GM18517 (cell line): ENCODE measurements around the gene UBE2G1.
"Not testable (repeated sequence)": the region's sequence is repeated elsewhere in the genome, so short reads cannot be mapped to it uniquely, and the experiment has no call there.

Source experiments
- ATAC-seq: cut with Tn5 transposase; IDR thresholded peaks from one replicate; pipeline ENCODE4 v1.9.1; 2021; ENCODE audit warnings: mild to moderate bottlenecking, moderate library complexity; ENCODE audit not compliant: unreplicated experiment

UBE2G1 gene

DNA sequence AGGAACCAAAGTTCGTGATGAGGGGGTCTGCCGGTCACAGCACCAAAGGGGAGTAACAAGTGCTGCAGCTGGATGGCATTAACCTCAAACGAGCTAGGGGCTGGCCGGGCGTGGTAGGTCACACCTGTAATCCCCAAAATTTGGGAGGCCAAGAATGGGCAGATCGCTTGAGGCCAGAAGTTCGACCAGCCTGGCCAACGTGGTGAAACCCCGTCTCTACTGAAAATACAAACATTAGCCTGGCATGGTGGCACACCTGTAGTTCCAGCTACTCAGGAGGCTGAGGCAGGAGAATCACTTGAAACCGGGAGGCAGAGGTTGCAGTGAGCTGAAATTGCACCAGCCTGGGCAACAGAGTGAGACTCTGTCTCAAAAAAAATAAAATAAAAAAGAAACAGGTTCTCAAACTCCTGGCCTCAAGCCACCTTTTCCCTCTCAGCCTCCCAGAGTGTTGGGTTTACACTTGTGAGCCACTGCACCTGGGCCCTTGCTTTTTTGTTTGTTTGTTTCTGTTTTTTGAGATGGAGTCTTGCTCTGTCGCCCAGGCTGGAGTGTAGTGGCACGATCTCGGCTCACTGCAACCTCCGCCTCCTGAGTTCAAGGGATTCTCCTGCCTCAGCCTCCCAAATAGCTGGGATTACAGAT is 9.4 kb upstream of the UBE2G1 start:
- peak; percentile 5 for ATAC-seq

- peak; percentile 78 for ATAC-seq
These were observed 8.7 kb upstream of the UBE2G1 start for GRCh38 chr17:4375039-4375748.

DNA sequence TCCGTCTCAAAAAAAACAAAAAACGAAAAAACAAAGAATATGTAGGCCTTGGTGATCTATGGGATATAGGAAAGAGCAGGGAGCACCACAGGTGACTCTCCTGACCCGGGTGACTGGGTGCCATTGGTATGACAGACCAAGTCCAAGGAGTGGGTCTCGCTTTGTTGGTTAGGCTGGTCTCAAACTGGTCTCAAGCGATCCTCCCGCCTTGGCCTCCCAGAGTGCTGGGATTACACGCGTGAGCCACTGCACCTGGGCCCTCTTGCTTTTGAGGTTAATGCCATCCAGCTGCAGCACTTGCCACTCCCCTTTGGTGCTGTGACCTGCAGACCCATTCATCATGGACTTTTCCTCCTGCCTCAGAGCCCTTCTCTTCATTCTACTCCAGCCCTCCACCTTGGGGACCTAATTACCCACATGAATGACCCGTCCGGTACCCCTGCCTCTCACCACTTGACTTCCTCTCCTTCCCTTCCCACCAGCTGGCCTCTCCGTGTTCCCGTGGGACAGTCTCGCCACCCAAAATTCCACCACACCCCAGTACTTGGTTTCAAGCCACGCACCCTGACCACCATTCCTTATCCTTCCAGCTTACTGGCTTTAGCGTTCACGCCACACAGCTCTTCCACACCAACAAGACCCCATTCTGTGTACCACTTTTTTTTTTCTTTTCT is 3.2 kb upstream of the UBE2G1 start:
- no peak for ATAC-seq

DNA sequence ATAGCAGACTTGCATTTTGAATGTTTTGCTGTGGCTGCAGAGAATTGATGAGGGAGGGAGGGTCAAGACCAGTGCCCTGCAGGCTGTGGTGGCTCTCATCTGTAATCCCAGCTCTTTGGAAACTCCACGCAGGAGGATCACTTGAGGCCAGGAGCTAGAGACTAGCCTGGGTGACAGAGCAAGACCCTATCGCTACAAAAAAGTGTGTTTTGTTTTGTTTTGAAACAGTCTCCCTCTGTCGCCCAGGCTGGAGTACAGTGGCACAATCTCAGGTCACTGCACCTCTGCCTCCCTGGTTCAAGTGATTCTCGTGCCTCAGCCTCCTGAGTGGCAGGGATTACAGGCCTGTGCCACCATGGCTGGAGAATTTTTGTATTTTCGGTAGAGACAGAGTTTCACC is 1.9 kb upstream of the UBE2G1 start:
- no peak for ATAC-seq

- ATAC-seq: not testable (repeated sequence)
These were observed 702 bp upstream of the UBE2G1 start for GRCh38 chr17:4367177-4367576.

DNA sequence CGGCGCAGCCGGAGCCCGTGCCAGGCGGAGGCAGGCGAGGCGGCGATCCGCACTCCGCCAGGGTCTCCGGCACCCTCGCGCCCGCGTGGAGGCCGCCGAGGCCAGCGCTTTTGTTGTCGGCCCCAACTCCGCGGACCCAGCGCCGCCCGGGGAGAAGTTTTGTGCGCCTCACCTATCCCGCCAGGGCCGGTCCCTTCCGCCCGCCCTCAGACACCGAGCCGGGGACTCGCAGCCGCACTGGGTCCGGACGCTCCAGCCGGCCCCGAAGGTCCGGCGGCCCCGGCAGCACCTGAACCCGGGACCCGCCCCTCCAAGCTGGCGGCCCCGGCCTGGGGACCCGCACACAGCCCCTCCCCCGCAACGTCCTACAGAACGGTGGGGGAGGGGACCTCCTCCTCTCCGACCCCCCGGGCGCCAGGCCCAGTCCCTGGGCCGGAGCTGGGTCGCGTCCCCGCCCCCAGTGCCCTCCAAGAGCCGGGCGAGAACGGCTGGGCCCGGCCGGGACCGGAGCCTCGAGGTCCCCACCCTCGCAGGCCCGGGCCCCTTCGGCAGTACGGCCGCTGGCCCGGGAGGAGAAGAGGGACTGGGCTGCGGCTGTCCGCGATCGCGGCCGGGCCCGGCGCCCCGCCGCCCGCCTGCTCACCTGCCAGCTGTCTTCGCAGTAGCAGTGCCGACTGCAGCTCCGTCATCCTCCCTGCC is 698 bp downstream of the UBE2G1 start:
- ATAC-seq: peak; percentile 12

GRCh38 chr17:4365103-4365627 is 1.3 kb downstream of the UBE2G1 start:
- ATAC-seq: peak; percentile 38

DNA sequence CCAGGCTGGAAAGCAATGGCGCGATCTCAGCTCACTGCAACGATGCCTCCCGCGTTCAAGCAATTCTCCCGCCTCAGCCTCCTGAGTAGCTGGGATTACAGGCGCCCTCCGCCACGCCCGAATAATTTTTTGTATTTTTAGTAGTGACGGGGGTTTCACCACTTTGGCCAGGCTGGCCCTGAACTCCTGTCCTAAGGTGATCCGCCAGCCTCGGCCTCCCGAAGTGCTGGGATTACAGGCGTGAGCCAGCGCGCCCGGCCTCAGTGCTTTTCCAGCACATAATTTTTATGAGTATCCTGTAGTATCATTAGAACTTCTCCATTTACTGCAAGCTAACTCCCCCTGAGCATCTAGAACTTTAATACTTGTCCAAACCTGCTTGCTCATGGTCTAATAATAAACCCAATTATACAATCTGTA is 1.8 kb downstream of the UBE2G1 start:
- ATAC-seq: no peak

DNA sequence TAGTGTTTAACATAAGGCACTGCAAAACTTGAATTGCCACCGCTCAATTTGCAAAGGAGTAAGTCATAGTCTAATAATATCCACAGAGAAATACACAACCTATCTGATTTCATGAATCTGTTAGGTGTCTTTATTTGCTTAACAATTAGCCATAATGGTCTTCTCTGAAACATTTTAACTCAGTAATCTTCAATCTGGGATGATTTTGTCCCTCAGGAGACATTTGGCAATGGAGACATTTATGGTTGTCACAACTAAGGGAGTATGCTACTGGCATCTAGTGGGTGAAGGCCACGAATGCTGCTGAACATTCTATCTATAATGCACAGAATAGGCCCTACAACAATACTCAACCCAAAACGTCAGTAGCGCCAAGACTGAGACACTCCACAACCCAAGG is 4.3 kb downstream of the UBE2G1 start:
- no peak for ATAC-seq

DNA sequence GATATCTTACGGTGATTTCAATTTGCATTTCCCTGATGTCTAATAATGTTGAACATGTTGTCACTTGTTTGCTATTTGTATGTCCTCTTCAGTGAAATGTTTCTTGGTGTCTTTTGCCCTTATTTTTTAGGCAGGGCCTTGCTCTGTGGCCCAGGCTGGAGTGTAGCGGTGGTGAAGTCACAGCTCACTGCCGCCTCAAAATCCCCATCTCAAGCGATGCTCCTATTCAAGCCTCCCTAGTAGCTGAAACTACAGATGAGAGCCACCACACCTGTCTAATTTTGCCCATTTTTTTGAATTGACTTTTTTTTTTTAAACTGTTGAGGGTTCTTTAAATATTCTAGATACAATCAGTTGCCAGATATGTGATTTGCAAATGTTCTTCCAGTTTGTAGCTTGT is 8.3 kb downstream of the UBE2G1 start:
- no peak for ATAC-seq

GRCh38 chr17:4357671-4358070 is 8.8 kb downstream of the UBE2G1 start:
- no peak for ATAC-seq

- ATAC-seq: no peak
These were observed 9.3 kb downstream of the UBE2G1 start for GRCh38 chr17:4357030-4357628.

- ATAC-seq: no peak
These were observed 11.5 kb downstream of the UBE2G1 start for GRCh38 chr17:4354862-4355514.

- no peak for ATAC-seq
These were observed 12.3 kb downstream of the UBE2G1 start for GRCh38 chr17:4354206-4354605.

DNA sequence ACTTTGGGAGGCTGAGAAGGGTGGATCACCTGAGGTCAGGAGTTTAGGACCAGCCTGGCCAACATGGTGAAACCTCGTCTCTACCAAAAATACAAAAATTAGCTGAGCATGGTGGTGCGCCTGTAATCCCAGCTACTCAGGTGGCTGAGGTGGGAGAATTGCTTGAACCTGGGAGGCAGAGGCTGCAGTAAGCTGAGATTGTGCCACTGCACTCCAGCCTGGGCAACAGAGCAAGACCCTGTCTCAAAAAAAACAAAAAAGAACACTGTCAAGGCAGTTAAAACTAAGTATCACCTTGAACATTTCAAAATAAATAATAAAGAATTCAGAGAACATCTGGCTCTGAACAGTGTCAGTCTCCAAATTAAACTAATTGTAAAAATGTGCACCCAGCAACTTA is 16.3 kb downstream of the UBE2G1 start:
- ATAC-seq: not testable (repeated sequence)

- no peak for ATAC-seq
These were observed 20.8 kb downstream of the UBE2G1 start for GRCh38 chr17:4345581-4346252.

- no peak for ATAC-seq
These were observed 21.5 kb downstream of the UBE2G1 start for GRCh38 chr17:4344926-4345325.

GRCh38 chr17:4342535-4342934 is 23.9 kb downstream of the UBE2G1 start:
- no peak for ATAC-seq

DNA sequence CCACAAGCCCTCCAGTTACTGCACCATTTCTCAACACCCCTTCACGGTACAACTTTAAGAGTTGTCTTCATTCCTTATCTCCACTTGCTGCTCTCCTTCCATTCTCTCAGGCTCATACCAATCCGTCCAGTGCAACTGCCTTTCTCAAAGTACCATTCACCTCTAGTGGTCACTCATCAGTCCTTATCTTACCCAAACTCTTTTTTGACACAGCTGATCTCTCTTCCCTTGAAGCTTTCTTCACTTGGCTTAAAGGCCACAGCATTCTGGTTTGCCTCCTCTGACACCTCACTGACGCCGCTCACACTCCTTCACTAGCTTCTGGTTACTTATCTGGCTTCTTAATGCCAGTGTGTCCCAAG is 24.9 kb downstream of the UBE2G1 start:
- ATAC-seq: peak; percentile 41
